ENCODE measurements around the gene ERCC8. TPM values are rescaled to one million over a fixed set of nuclear protein-coding genes. Genes with fewer than 3 reads are reported as not detected.
"Not testable (repeated sequence)": the region's sequence is repeated elsewhere in the genome, so short reads cannot be mapped to it uniquely, and the experiment has no call there.

The ERCC8 gene
- 13.0 TPM for polyA plus RNA-seq (2013)

DNA sequence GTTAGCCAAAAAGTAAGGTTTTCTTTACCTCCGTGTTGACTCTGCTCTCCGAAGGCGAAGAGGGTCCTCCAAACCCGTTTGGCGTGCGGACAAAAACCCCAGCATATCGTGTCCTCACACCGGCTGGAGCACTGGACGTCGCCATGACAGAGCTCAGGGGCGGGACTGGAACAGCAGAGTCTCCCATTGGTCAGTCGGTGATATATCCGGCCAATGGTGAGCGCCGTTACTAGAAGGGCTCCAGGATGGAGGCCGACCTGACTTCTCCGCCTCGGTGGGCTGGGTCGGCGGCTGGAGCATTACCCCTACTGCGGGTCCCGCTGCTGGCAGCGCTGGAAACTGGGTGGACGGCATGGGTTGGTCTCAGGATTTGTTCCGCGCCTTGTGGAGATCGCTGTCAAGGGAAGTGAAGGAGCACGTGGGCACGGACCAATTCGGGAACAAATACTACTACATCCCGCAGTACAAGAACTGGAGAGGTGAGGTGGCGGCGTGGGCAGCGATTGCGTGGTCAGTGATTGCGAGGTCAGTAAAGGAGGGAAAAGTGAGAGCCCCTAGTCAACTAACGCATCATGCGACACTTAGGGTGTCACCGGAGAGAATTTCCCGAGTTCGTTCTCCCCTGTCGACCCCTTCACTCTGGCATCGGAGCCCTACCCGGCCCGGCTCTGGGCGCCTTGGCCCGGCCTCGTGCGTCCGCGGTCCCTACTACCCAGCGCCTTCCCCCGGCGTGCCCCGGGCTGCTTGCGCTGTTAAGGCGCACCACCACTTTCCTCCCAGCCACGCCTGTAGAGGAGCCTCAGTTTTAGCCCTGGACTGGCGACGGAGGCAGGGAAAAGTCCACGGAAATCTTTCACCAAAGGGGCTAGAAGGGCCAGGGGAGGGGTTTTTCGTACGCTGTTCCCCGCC is at the start of gene ERCC8, which contains the start of gene NDUFAF2:
TSS of gene ERCC8 (minus strand) at position 167 of the 909 bp plus-strand sequence. CDS start at position 105, 62 bp downstream.
TSS of gene NDUFAF2 (plus strand) at position 302 of the 909 bp plus-strand sequence. CDS start at position 353, 51 bp downstream.
- Histone ChIP-seq H3K4me3 (ENCODE audit: control insufficient read depth in 1 of 7, extremely low read depth in 1 of 7, insufficient read depth in 4 of 7, low read depth in 2 of 7, low read length in 6 of 7) (peak within 1 kb of the TSS; percentile 71 to 99 (median 96)), H3K4me1 (ENCODE audit: control extremely low read depth in 1 of 4, control insufficient read depth in 4 of 4, insufficient read depth in 4 of 4, low read length in 3 of 4) (peaks cover 16 to 25% (median 21%) of the 10 kb centered on the region in 4 experiments), H3K9me3 (ENCODE audit: control extremely low read depth in 1 of 5, control insufficient read depth in 4 of 5, insufficient read depth in 2 of 5, low read depth in 1 of 5, low read length in 4 of 5) (no peaks in the 10 kb centered on the region), H3K27ac (ENCODE audit: insufficient read depth in 1 of 2, low read depth in 1 of 2, low read length in 2 of 2, poor library complexity in 1 of 2, severe bottlenecking in 2 of 2) (peak within 1 kb of the TSS; percentile 67 to 84), H3K27me3 (replicated peaks in 2 of 5; ENCODE audit: control insufficient read depth in 4 of 5, insufficient read depth in 5 of 5, low read length in 4 of 5) (no peaks in the 10 kb centered on the region), H3K36me3 (ENCODE audit: control insufficient read depth in 4 of 4, insufficient read depth in 4 of 4, low read length in 3 of 4) (peaks cover 0 to 3% (median 0%) of the 10 kb centered on the region in 4 experiments)
- DNase-seq: peak; percentile 89 to 96 (median 95)
- 0% methylated on average over 47 of the region's 64 CpGs for WGBS (ENCODE audit: insufficient coverage)
- ChIA-PET CTCF (interaction anchor here (1.0 to 2.6 kb wide), 3 partner anchors 14 to 267 kb away, joined by 3 to 18 read pairs (median 3); no protein-coding TSS in a partner anchor), POLR2A (no interaction called here)

DNA sequence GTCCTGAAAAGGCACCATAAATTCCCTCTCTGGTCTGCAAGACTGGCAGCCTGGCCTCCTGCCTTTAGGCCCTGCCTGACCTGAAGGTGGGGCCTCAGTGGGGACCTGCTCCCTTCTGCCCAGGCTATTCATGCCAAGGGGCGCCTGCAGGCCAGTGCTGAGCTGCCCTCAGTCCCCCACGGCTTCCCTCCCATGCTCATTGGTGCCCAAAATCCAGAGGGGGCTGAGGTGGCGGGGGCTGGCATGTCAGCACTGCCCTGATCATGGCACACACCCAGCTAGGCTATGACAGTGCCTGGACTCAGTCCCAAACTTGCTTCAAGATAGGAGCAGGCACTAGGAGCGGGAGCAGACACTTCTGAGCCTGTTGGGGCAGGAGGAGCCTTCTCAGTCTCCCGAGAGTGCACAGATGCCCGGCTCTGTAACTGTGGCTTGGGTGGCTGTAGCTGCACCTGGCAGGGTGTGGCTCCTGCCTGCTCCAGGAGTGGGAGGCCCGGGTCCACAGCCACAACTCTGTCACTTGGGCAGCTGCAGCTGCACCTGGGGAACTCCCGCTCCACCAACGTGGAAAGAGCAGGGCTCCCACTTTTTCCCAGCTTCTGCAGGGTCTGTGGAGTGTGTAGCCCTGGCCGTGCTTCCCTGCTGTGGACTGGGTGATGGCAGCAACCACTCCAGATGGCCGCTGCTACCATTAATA is 49.2 kb upstream of the ERCC8 start:
- Histone ChIP-seq H3K4me1 (ENCODE audit: control extremely low read depth in 1 of 4, control insufficient read depth in 4 of 4, insufficient read depth in 4 of 4, low read length in 3 of 4) (no peaks in the 10 kb centered on the region), H3K27me3 (replicated peaks in 2 of 5; ENCODE audit: control insufficient read depth in 4 of 5, insufficient read depth in 5 of 5, low read length in 4 of 5) (no peaks in the 10 kb centered on the region), H3K9me3 (ENCODE audit: control extremely low read depth in 1 of 5, control insufficient read depth in 4 of 5, insufficient read depth in 2 of 5, low read depth in 1 of 5, low read length in 4 of 5) (peaks cover 0 to 40% (median 22%) of the 10 kb centered on the region in 5 experiments), H3K36me3 (ENCODE audit: control insufficient read depth in 4 of 4, insufficient read depth in 4 of 4, low read length in 3 of 4) (peaks cover 0 to 17% (median 5%) of the 10 kb centered on the region in 4 experiments), H3K27ac (ENCODE audit: insufficient read depth in 1 of 2, low read depth in 1 of 2, low read length in 2 of 2, poor library complexity in 1 of 2, severe bottlenecking in 2 of 2) (no peak overlapping the region), H3K4me3 (ENCODE audit: control insufficient read depth in 1 of 7, extremely low read depth in 1 of 7, insufficient read depth in 4 of 7, low read depth in 2 of 7, low read length in 6 of 7) (no peak overlapping the region)
- WGBS (ENCODE audit: insufficient coverage): 87% methylated on average over 11 of the region's 11 CpGs
- POLR2A ChIA-PET: no interaction called here
- CTCF ChIA-PET: no interaction called here
- no peak for DNase-seq

DNA sequence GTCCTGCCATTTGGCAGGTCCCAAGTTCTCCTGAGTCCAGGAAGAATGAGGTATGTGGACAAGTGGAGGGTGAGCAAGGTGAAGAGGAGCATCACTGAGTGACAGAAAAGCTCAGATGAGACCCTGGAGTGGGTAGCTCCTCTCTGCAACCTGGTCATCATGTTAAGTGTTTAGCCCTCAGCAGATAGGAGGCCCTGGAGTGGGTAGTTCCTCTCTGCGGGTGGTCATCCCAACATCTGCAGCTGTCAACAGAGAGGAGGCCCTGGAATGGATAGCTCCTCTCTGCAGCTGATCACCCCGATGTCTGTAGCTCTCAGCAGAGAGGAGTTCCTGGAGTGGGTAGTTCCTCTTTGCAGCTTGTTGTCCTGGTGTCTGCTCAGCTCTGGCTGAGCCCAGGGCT is 48.6 kb upstream of the ERCC8 start:
- WGBS (ENCODE audit: insufficient coverage): 100% methylated on average over 2 of the region's 2 CpGs
- no peak overlapping the region for H3K27ac ChIP-seq (ENCODE audit: insufficient read depth in 1 of 2, low read depth in 1 of 2, low read length in 2 of 2, poor library complexity in 1 of 2, severe bottlenecking in 2 of 2)
- no peaks in the 10 kb centered on the region for H3K27me3 ChIP-seq (replicated peaks in 2 of 5; ENCODE audit: control insufficient read depth in 4 of 5, insufficient read depth in 5 of 5, low read length in 4 of 5)
- ChIA-PET POLR2A (no interaction called here), CTCF (no interaction called here)
- no peak overlapping the region for H3K4me3 ChIP-seq (ENCODE audit: control insufficient read depth in 1 of 7, extremely low read depth in 1 of 7, insufficient read depth in 4 of 7, low read depth in 2 of 7, low read length in 6 of 7)
- DNase-seq: peak in 2 of 3 donors; percentile 17 to 19
- H3K36me3 ChIP-seq (ENCODE audit: control insufficient read depth in 4 of 4, insufficient read depth in 4 of 4, low read length in 3 of 4): peaks cover 0 to 17% (median 5%) of the 10 kb centered on the region in 4 experiments
- H3K9me3 ChIP-seq (ENCODE audit: control extremely low read depth in 1 of 5, control insufficient read depth in 4 of 5, insufficient read depth in 2 of 5, low read depth in 1 of 5, low read length in 4 of 5): peaks cover 0 to 40% (median 22%) of the 10 kb centered on the region in 5 experiments
- H3K4me1 ChIP-seq (ENCODE audit: control extremely low read depth in 1 of 4, control insufficient read depth in 4 of 4, insufficient read depth in 4 of 4, low read length in 3 of 4): no peaks in the 10 kb centered on the region

DNA sequence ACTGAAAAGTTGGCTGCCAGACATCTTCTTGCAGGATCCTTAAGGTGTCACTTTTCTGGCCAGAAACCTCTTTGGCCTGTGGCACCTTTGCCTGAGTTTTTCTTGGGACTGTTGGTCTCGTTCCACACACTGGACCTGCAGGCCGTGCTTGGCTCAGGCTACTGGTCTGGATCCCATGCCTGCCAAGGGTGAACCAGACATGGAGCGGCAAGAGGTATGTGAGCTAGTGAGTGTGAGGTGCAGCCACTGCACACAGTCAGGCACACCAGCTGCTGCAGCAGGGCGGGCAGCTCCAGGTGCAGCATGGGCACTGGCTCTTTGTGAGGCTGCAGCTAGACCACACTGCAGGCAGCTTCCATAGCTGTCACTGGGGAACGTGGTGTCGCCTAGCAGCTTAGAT is 48.0 kb upstream of the ERCC8 start:
- Histone ChIP-seq H3K27me3 (replicated peaks in 2 of 5; ENCODE audit: control insufficient read depth in 4 of 5, insufficient read depth in 5 of 5, low read length in 4 of 5) (no peaks in the 10 kb centered on the region), H3K36me3 (ENCODE audit: control insufficient read depth in 4 of 4, insufficient read depth in 4 of 4, low read length in 3 of 4) (peaks cover 0 to 17% (median 5%) of the 10 kb centered on the region in 4 experiments), H3K27ac (ENCODE audit: insufficient read depth in 1 of 2, low read depth in 1 of 2, low read length in 2 of 2, poor library complexity in 1 of 2, severe bottlenecking in 2 of 2) (no peak overlapping the region), H3K4me1 (ENCODE audit: control extremely low read depth in 1 of 4, control insufficient read depth in 4 of 4, insufficient read depth in 4 of 4, low read length in 3 of 4) (no peaks in the 10 kb centered on the region), H3K4me3 (ENCODE audit: control insufficient read depth in 1 of 7, extremely low read depth in 1 of 7, insufficient read depth in 4 of 7, low read depth in 2 of 7, low read length in 6 of 7) (no peak overlapping the region), H3K9me3 (ENCODE audit: control extremely low read depth in 1 of 5, control insufficient read depth in 4 of 5, insufficient read depth in 2 of 5, low read depth in 1 of 5, low read length in 4 of 5) (peaks cover 0 to 41% (median 22%) of the 10 kb centered on the region in 5 experiments)
- DNase-seq: no peak
- ChIA-PET POLR2A (no interaction called here), CTCF (no interaction called here)
- 100% methylated on average over 6 of the region's 6 CpGs for WGBS (ENCODE audit: insufficient coverage)

- Histone ChIP-seq H3K9me3 (ENCODE audit: control extremely low read depth in 1 of 5, control insufficient read depth in 4 of 5, insufficient read depth in 2 of 5, low read depth in 1 of 5, low read length in 4 of 5) (peaks cover 0 to 54% (median 31%) of the 10 kb centered on the region in 5 experiments), H3K27ac (ENCODE audit: insufficient read depth in 1 of 2, low read depth in 1 of 2, low read length in 2 of 2, poor library complexity in 1 of 2, severe bottlenecking in 2 of 2) (no peak overlapping the region), H3K36me3 (ENCODE audit: control insufficient read depth in 4 of 4, insufficient read depth in 4 of 4, low read length in 3 of 4) (peaks cover 0 to 17% (median 5%) of the 10 kb centered on the region in 4 experiments), H3K27me3 (replicated peaks in 2 of 5; ENCODE audit: control insufficient read depth in 4 of 5, insufficient read depth in 5 of 5, low read length in 4 of 5) (no peaks in the 10 kb centered on the region), H3K4me1 (ENCODE audit: control extremely low read depth in 1 of 4, control insufficient read depth in 4 of 4, insufficient read depth in 4 of 4, low read length in 3 of 4) (no peaks in the 10 kb centered on the region), H3K4me3 (ENCODE audit: control insufficient read depth in 1 of 7, extremely low read depth in 1 of 7, insufficient read depth in 4 of 7, low read depth in 2 of 7, low read length in 6 of 7) (no peak overlapping the region)
- WGBS (ENCODE audit: insufficient coverage): 100% methylated on average over 2 of the region's 4 CpGs
- no peak for DNase-seq
- CTCF ChIA-PET: no interaction called here
- POLR2A ChIA-PET: no interaction called here
Measured at GRCh38 chr5:60989790-60990189, 44.9 kb upstream of the ERCC8 start.

DNA sequence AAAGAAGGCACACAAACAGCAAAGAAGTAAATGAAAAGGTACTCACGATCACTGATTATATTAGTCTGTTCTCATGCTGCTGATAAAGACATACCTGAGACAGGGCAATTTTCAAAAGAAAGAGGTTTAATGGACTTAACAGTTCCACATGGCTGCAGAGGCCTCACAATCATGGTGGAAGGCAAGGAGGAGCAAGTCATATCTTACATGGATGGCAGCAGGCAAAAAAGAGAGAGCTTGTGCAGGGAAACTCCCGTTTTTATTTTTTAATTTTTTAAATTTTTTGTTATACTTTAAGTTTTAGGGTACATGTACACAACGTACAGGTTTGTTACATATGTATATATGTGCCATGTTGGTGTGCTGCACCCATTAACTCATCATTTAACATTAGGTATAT is 37.3 kb upstream of the ERCC8 start:
- 100% methylated on average over 1 of the region's 3 CpGs for WGBS (ENCODE audit: insufficient coverage)
- Histone ChIP-seq H3K9me3 (ENCODE audit: control extremely low read depth in 1 of 5, control insufficient read depth in 4 of 5, insufficient read depth in 2 of 5, low read depth in 1 of 5, low read length in 4 of 5) (peaks cover 3 to 28% (median 11%) of the 10 kb centered on the region in 5 experiments), H3K36me3 (ENCODE audit: control insufficient read depth in 4 of 4, insufficient read depth in 4 of 4, low read length in 3 of 4) (peaks cover 0 to 11% (median 5%) of the 10 kb centered on the region in 4 experiments)
- POLR2A ChIA-PET; CTCF ChIA-PET; H3K4me3 ChIP-seq (ENCODE audit: control insufficient read depth in 1 of 7, extremely low read depth in 1 of 7, insufficient read depth in 4 of 7, low read depth in 2 of 7, low read length in 6 of 7); H3K27ac ChIP-seq (ENCODE audit: insufficient read depth in 1 of 2, low read depth in 1 of 2, low read length in 2 of 2, poor library complexity in 1 of 2, severe bottlenecking in 2 of 2); H3K4me1 ChIP-seq (ENCODE audit: control extremely low read depth in 1 of 4, control insufficient read depth in 4 of 4, insufficient read depth in 4 of 4, low read length in 3 of 4); H3K27me3 ChIP-seq (replicated peaks in 2 of 5; ENCODE audit: control insufficient read depth in 4 of 5, insufficient read depth in 5 of 5, low read length in 4 of 5): not testable (repeated sequence)
- DNase-seq: peak in 1 of 3 donors; percentile 6
